ENCODE results near the gene PHF23.

GRCh38 chr17:7211491-7212273 lies 27.6 kb downstream of the PHF23 start:
- TF ChIP-seq CTCF (conservative IDR thresholded peaks at IDR 0.05 in 1 of 2, IDR thresholded peaks at IDR 0.05 in 1 of 2; ENCODE audit: low read depth in 1 of 2, low read length in 2 of 2): no peak
- TF ChIP-seq EZH2 (IDR thresholded peaks at IDR 0.05; ENCODE audit: low read length, missing control alignments): no peak
